ENCODE measurements around the gene GNG7.

DNA sequence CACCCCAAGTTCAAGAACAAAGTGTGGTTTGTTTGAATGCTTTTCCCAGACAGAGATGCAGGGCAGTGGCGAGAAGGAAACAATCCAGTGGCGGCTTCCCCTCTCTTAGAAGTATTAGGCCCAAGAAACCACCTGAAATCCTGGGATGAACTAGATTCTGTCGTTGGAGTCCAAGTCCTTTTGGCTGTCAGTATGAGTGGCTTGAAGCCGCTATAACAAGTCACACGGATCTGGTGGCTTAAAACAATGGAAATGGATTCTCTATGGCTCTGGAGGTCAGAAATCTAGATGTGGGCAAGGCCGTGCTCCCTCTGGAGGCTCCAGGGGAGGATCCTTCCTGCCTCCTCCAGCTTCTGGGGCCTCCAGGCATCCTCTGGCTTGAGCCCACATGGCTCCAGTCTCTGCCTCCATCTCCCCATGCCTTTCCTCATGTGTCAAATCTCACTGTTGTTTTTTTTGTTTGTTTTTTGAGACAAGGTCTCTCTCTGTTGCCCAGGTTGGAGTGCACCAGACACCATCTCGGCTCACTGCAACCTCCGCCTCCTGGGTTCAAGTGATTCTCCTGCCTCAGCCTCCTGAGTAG lies 97.7 kb downstream of the GNG7 start:
- TF ChIP-seq, protein P1, sequence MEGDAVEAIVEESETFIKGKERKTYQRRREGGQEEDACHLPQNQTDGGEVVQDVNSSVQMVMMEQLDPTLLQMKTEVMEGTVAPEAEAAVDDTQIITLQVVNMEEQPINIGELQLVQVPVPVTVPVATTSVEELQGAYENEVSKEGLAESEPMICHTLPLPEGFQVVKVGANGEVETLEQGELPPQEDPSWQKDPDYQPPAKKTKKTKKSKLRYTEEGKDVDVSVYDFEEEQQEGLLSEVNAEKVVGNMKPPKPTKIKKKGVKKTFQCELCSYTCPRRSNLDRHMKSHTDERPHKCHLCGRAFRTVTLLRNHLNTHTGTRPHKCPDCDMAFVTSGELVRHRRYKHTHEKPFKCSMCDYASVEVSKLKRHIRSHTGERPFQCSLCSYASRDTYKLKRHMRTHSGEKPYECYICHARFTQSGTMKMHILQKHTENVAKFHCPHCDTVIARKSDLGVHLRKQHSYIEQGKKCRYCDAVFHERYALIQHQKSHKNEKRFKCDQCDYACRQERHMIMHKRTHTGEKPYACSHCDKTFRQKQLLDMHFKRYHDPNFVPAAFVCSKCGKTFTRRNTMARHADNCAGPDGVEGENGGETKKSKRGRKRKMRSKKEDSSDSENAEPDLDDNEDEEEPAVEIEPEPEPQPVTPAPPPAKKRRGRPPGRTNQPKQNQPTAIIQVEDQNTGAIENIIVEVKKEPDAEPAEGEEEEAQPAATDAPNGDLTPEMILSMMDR (conservative IDR thresholded peaks at IDR 0.05): no peak
- TF ChIP-seq ZFX (IDR thresholded peaks at IDR 0.05): no peak

Data from C4-2B (cell line).